ENCODE results near the gene ZNF639. TPM values are rescaled to one million over a fixed set of nuclear protein-coding genes. Genes with fewer than 3 reads are reported as not detected.

The ZNF639 gene
- total RNA-seq, 1 experiment from 2014 or later: 44.1 TPM

- H3K56ac ChIP-seq (ENCODE audit: insufficient read length, low read depth, low read length): no peak overlapping the region
- no peak overlapping the region for H3K4me2 ChIP-seq (ENCODE audit: insufficient read depth, insufficient read length, low read length)
- no peak overlapping the region for H3T11ph ChIP-seq (ENCODE audit: low read length)
- no peak overlapping the region for H4K8ac ChIP-seq (replicated peaks; ENCODE audit: insufficient read length, low read depth, low read length)
- Mint-ChIP-seq H3K36me3 (ENCODE audit: insufficient read depth in 1 of 3, low read depth in 3 of 3) (no peaks in the 10 kb centered on the region), H3K27ac (no peak overlapping the region), H3K9me3 (no peaks in the 10 kb centered on the region), H3K4me3 (no peak overlapping the region), H3K4me1 (peaks cover 5 to 7% of the 10 kb centered on the region in 2 experiments), H3K27me3 (ENCODE audit: low read depth) (no peaks in the 10 kb centered on the region)
- H3K4ac ChIP-seq (ENCODE audit: low read depth, low read length): no peak overlapping the region
- H3K4me1 ChIP-seq (ENCODE audit: insufficient read depth, low read length): no peaks in the 10 kb centered on the region; the same call in 1 of the 2 replicates
- no peak overlapping the region for H3K23ac ChIP-seq (ENCODE audit: insufficient read length, low read depth, low read length)
- no peak for DNase-seq
- H3K79me1 ChIP-seq (ENCODE audit: insufficient read depth, low read depth, low read length, poor library complexity, severe bottlenecking): no peaks in the 10 kb centered on the region
- H3K9me3 ChIP-seq (ENCODE audit: control insufficient read depth, low read depth, low read length): no peaks in the 10 kb centered on the region
- no peaks in the 10 kb centered on the region for H4K20me1 ChIP-seq (ENCODE audit: control insufficient read depth, insufficient read depth, insufficient read length)
- H3K23me2 ChIP-seq (ENCODE audit: insufficient read length, low read depth, low read length, poor library complexity, severe bottlenecking): no peaks in the 10 kb centered on the region
- no peak overlapping the region for H2AK5ac ChIP-seq (ENCODE audit: insufficient read length, low read length)
- H3K9ac ChIP-seq (ENCODE audit: extremely low read depth, insufficient read length, low read length): no peak overlapping the region
- no peaks in the 10 kb centered on the region for H3K27me3 ChIP-seq (ENCODE audit: insufficient read depth, low read length)
- H4K5ac ChIP-seq (ENCODE audit: insufficient read length, low read depth, low read length): no peak overlapping the region
- H3K79me2 ChIP-seq (ENCODE audit: insufficient read depth, low read length): no peaks in the 10 kb centered on the region
- no peak overlapping the region for H4K91ac ChIP-seq (ENCODE audit: insufficient read length, low read depth, low read length)
- no CpG with 5 or more reads among the region's 3 CpGs for whole genome bisulfite sequencing (ENCODE audit: extremely low coverage, insufficient read length, low lambda C conversion rate)
- no peak for TF ChIP-seq CTCF (conservative IDR thresholded peaks at IDR 0.05)
- no peak overlapping the region for H2BK12ac ChIP-seq (ENCODE audit: insufficient read length, low read depth, low read length)
- H2BK15ac ChIP-seq (ENCODE audit: low read depth, low read length): no peak overlapping the region
- no peak overlapping the region for H2BK5ac ChIP-seq (ENCODE audit: insufficient read length, low read length)
- H2BK20ac ChIP-seq (ENCODE audit: low read depth, low read length, poor library complexity, severe bottlenecking): no peak overlapping the region
- no peak overlapping the region for H3K27ac ChIP-seq (ENCODE audit: insufficient read length, low read depth, low read length)
- H2BK120ac ChIP-seq (ENCODE audit: low read depth, low read length, poor library complexity, severe bottlenecking): no peak overlapping the region
- no peak overlapping the region for H3K14ac ChIP-seq (ENCODE audit: insufficient read depth, low read length)
- no peak overlapping the region for H3K18ac ChIP-seq (ENCODE audit: insufficient read length, low read depth, low read length)
- H2AFZ ChIP-seq (ENCODE audit: low read length): no peak overlapping the region
These were observed 46.8 kb upstream of the ZNF639 start for GRCh38 chr3:179276001-179276400.
